Tibial nerve (tissue), 4 donors: ENCODE results near the gene FGFR4.

ENCODE experiments used
- EP300 ChIP-seq, 2 donors: sonication (generic); formaldehyde crosslinking; IDR thresholded peaks; one replicate each; pipeline ENCODE4 v1.6.1; 2017; ENCODE audit warnings: antibody characterized with exemption in 2 of 2, mild to moderate bottlenecking in 1 of 2
- POLR2A ChIP-seq, 2 donors: fragments of 450-650 bp; IDR thresholded peaks; one replicate each; pipeline ENCODE4 v1.6.1; 2017; ENCODE audit warnings: antibody characterized with exemption in 2 of 2, mild to moderate bottlenecking in 2 of 2, moderate library complexity in 2 of 2
- TF ChIP-seq, protein P1 (sequence below), 5 experiments: fragments of 200-600 bp in 3 of 5; fragments of 450-650 bp in 2 of 5; sonication (generic) in 3 of 5; IDR thresholded peaks; one replicate each; pipeline ENCODE4 v1.5.1; 2016 to 2019; ENCODE audit warnings: antibody characterized with exemption in 5 of 5, mild to moderate bottlenecking in 3 of 5, moderate library complexity in 2 of 5

DNA sequence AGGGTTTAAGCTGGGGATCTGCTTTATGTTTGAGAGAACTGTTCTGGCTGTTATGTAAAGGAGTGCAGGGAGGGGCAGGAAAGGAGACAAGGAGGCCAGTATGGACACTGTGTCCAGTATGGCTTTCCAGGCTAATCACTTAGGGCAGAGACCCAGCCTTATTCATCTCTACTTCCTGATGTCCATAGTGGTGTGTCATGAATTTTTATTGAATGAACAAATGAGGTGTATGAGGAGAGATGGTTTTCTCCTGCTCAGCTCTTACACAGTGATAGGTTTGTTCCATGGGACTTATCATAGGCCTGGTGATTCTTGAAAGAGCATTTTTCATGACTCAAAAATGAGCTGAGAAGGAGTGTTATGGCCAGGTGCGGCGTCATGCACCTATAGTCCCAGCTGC, 20.5 kb upstream of the FGFR4 start:
- TF ChIP-seq, protein P1, sequence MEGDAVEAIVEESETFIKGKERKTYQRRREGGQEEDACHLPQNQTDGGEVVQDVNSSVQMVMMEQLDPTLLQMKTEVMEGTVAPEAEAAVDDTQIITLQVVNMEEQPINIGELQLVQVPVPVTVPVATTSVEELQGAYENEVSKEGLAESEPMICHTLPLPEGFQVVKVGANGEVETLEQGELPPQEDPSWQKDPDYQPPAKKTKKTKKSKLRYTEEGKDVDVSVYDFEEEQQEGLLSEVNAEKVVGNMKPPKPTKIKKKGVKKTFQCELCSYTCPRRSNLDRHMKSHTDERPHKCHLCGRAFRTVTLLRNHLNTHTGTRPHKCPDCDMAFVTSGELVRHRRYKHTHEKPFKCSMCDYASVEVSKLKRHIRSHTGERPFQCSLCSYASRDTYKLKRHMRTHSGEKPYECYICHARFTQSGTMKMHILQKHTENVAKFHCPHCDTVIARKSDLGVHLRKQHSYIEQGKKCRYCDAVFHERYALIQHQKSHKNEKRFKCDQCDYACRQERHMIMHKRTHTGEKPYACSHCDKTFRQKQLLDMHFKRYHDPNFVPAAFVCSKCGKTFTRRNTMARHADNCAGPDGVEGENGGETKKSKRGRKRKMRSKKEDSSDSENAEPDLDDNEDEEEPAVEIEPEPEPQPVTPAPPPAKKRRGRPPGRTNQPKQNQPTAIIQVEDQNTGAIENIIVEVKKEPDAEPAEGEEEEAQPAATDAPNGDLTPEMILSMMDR (IDR thresholded peaks at IDR 0.05), result no peak
- TF ChIP-seq POLR2A (IDR thresholded peaks at IDR 0.05), result no peak
- TF ChIP-seq EP300 (IDR thresholded peaks at IDR 0.05), result no peak
